OCI-LY1 (cell line): ENCODE data around the gene RAD51B.

Experiments used
- H2AFZ ChIP-seq: fragments of 200-600 bp; sonication (generic), shearing (Covaris generic); 2 replicates; pipeline ENCODE4 v1.6.0; 2014; ENCODE audit warnings: antibody characterized with exemption, mild to moderate bottlenecking, low read length
- H3F3A ChIP-seq: fragments of 200-600 bp; sonication (generic), shearing (Covaris generic); 2 replicates; pipeline ENCODE4 v1.6.0; 2014; ENCODE audit warnings: mild to moderate bottlenecking, antibody characterized with exemption, low read length, moderate library complexity; ENCODE audit not compliant: insufficient read depth
- H3K27ac ChIP-seq: fragments of 200-600 bp; sonication (generic); 2 replicates; pipeline ENCODE4 v1.5.1; 2014; ENCODE audit warnings: low read length, mixed run types, mild to moderate bottlenecking, low read depth; ENCODE audit not compliant: poor library complexity, severe bottlenecking
- H3K27me3 ChIP-seq: fragments of 200-600 bp; sonication (generic); 2 replicates; pipeline ENCODE4 v1.6.0; 2014; ENCODE audit warnings: antibody characterized with exemption, mild to moderate bottlenecking, low read length, moderate library complexity; ENCODE audit not compliant: insufficient read depth
- H3K36me3 ChIP-seq: fragments of 200-600 bp; sonication (generic); 2 replicates; pipeline ENCODE4 v1.6.1; 2014; ENCODE audit warnings: mild to moderate bottlenecking, antibody characterized with exemption, low read length, moderate library complexity, mixed read lengths; ENCODE audit not compliant: insufficient read depth
- H3K4me1 ChIP-seq: fragments of 200-600 bp; sonication (generic); 2 replicates; pipeline ENCODE4 v1.5.1; 2014; ENCODE audit warnings: mild to moderate bottlenecking, low read length, moderate library complexity; ENCODE audit not compliant: insufficient read depth, severe bottlenecking
- H3K4me2 ChIP-seq: fragments of 200-600 bp; sonication (generic), shearing (Covaris generic); 2 replicates; pipeline ENCODE4 v1.6.1; 2014; ENCODE audit warnings: low read length
- H3K4me3 ChIP-seq: fragments of 200-600 bp; sonication (generic); 2 replicates; pipeline ENCODE4 v1.5.1; 2014; ENCODE audit warnings: low read length, low read depth, mild to moderate bottlenecking, mixed read lengths; ENCODE audit not compliant: poor library complexity, severe bottlenecking
- H3K79me2 ChIP-seq: fragments of 200-600 bp; shearing (Covaris generic); 2 replicates; pipeline ENCODE4 v1.6.1; 2016; ENCODE audit warnings: mixed run types, low read length, mixed read lengths; ENCODE audit not compliant: insufficient read depth
- H3K9ac ChIP-seq: fragments of 200-600 bp; sonication (generic), shearing (Covaris generic); 2 replicates; pipeline ENCODE4 v1.6.1; 2014; ENCODE audit warnings: mild to moderate bottlenecking, low read length, mixed read lengths
- H3K9me2 ChIP-seq: fragments of 200-600 bp; sonication (generic), shearing (Covaris generic); 2 replicates; pipeline ENCODE4 v1.6.1; 2014; ENCODE audit warnings: low read depth, mild to moderate bottlenecking, low read length, mixed read lengths
- H3K9me3 ChIP-seq: fragments of 200-600 bp; shearing (Covaris generic); 2 replicates; pipeline ENCODE4 v1.6.1; 2014; ENCODE audit warnings: low read length, mixed read lengths
- H4K20me1 ChIP-seq: fragments of 200-600 bp; sonication (generic), shearing (Covaris generic); 2 replicates; pipeline ENCODE4 v1.6.0; 2016; ENCODE audit warnings: mild to moderate bottlenecking, low read length; ENCODE audit not compliant: insufficient read depth
- CTCF ChIP-seq: fragments of 200-600 bp; sonication (generic), shearing (Covaris generic); IDR thresholded peaks from 2 replicates; pipeline ENCODE4 v1.5.1; 2017; ENCODE audit warnings: mild to moderate bottlenecking, antibody characterized with exemption, low read length, moderate library complexity, mixed read lengths
- EZH2 ChIP-seq: fragments of 200-600 bp; sonication (generic), shearing (Covaris generic); IDR thresholded peaks from 2 replicates; pipeline ENCODE4 v1.8.0; 2017; ENCODE audit warnings: borderline replicate concordance, mixed run types, mild to moderate bottlenecking, antibody characterized with exemption, low read length, moderate library complexity, mixed read lengths

The RAD51B gene

DNA sequence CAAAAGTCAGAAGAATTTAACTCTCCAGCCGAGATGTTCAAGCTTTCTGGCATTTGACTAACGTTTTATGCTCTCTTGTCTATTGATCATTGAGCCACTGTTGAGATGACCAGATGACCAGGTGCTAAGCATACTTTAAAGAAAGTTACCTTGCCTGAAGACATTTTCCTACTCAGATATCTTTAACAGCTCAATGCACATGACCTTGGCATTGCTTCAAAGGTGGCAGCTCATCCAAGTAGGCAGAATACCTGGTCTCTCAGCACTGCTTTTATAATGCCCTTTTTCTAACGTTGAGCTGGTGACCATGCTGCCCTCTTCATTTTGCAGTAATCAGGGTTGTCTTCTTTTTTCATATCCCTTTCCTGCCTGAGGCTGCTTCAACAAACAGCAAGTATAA is 358.1 kb downstream of the RAD51B start:
- no peak overlapping the region for H3K4me2 ChIP-seq
- H3K4me1 ChIP-seq = no peaks in the 10 kb centered on the region
- no peaks in the 10 kb centered on the region for H3F3A ChIP-seq
- H3K4me3 ChIP-seq = no peak overlapping the region
- no peak overlapping the region for H2AFZ ChIP-seq
- no peaks in the 10 kb centered on the region for H3K36me3 ChIP-seq
- H4K20me1 ChIP-seq = no peaks in the 10 kb centered on the region
- H3K9me3 ChIP-seq = no peaks in the 10 kb centered on the region
- TF ChIP-seq EZH2 = no peak
- no peak for TF ChIP-seq CTCF
- no peak overlapping the region for H3K9ac ChIP-seq
- no peaks in the 10 kb centered on the region for H3K27me3 ChIP-seq
- H3K9me2 ChIP-seq = no peaks in the 10 kb centered on the region
- H3K27ac ChIP-seq = no peak overlapping the region
- no peaks in the 10 kb centered on the region for H3K79me2 ChIP-seq

DNA sequence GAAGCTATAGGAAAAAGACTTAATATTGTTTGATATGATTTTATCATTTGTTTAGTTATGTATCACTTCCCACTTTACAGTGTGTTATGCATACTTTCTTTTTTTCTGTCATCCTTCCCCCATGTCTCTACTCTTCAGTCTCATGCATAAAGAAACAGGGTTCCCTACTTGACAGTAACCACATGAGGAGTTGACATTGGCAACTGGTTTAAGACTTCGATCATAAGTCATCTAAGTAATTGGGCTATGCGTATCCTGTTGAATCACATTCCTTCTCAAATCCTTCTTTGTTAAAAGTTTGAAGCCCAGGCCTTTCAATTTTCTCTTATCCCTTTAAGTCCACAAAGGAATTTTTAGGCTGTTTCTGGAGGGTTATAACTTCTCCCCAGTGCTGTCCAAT is 358.7 kb downstream of the RAD51B start:
- Histone ChIP-seq H3K9me3 (no peaks in the 10 kb centered on the region), H3K27ac (no peak overlapping the region), H4K20me1 (no peaks in the 10 kb centered on the region), H3K9me2 (no peaks in the 10 kb centered on the region), H3K4me2 (no peak overlapping the region), H3K27me3 (no peaks in the 10 kb centered on the region), H2AFZ (no peak overlapping the region), H3F3A (no peaks in the 10 kb centered on the region), H3K4me3 (no peak overlapping the region), H3K79me2 (no peaks in the 10 kb centered on the region), H3K4me1 (no peaks in the 10 kb centered on the region), H3K9ac (no peak overlapping the region), H3K36me3 (no peaks in the 10 kb centered on the region)
- no peak for TF ChIP-seq CTCF
- no peak for TF ChIP-seq EZH2

GRCh38 chr14:68181519-68182326 is 362.1 kb downstream of the RAD51B start:
- no peak overlapping the region for H3K9ac ChIP-seq
- no peaks in the 10 kb centered on the region for H4K20me1 ChIP-seq
- H3K4me3 ChIP-seq = no peak overlapping the region
- H3K36me3 ChIP-seq = no peaks in the 10 kb centered on the region
- no peaks in the 10 kb centered on the region for H3K79me2 ChIP-seq
- no peaks in the 10 kb centered on the region for H3K9me2 ChIP-seq
- no peaks in the 10 kb centered on the region for H3K4me1 ChIP-seq
- H2AFZ ChIP-seq = no peak overlapping the region
- H3K27ac ChIP-seq = no peak overlapping the region
- TF ChIP-seq CTCF (no peak), EZH2 (no peak)
- no peaks in the 10 kb centered on the region for H3K27me3 ChIP-seq
- no peak overlapping the region for H3K4me2 ChIP-seq
- no peaks in the 10 kb centered on the region for H3F3A ChIP-seq
- H3K9me3 ChIP-seq = no peaks in the 10 kb centered on the region
